HepG2 (cell line): ENCODE measurements around the gene ZFAND3. TPM values are rescaled to one million over a fixed set of nuclear protein-coding genes. Genes with fewer than 3 reads are reported as not detected.

Experiments
- ATF7-NPFF ChIP-seq: sonication (generic); formaldehyde crosslinking; IDR thresholded peaks from 2 replicates; pipeline ENCODE4 v1.8.1; 2023; ENCODE audit warnings: mild to moderate bottlenecking, low read depth, missing genetic modification reagents, moderate library complexity
- FOXP4 ChIP-seq: sonication (generic); formaldehyde crosslinking; IDR thresholded peaks from 2 replicates; pipeline ENCODE4 v1.4.0; 2020; ENCODE audit warnings: missing genetic modification reagents
- HMGXB4 ChIP-seq, 2 experiments: sonication (generic) in 1 of 2; formaldehyde crosslinking in 1 of 2; IDR thresholded peaks; 2 replicates each; pipeline versions ENCODE4 v1.4.0 to v1.6.1; 2018 to 2020; ENCODE audit warnings: missing genetic modification reagents in 2 of 2, borderline replicate concordance in 1 of 2, low read depth in 1 of 2, mild to moderate bottlenecking in 1 of 2, missing biosample characterization in 1 of 2
- HNF4A ChIP-seq: sonication (generic); formaldehyde crosslinking; IDR thresholded peaks from 2 replicates; pipeline ENCODE4 v1.4.0; 2020; ENCODE audit warnings: missing genetic modification reagents
- HOXA3 ChIP-seq: sonication (generic); formaldehyde crosslinking; IDR thresholded peaks from 2 replicates; pipeline ENCODE4 v1.5.0; 2020; ENCODE audit warnings: missing genetic modification reagents
- HOXA7 ChIP-seq: sonication (generic); formaldehyde crosslinking; IDR thresholded peaks from 2 replicates; pipeline ENCODE4 v1.8.1; 2022; ENCODE audit warnings: mild to moderate bottlenecking, missing genetic modification reagents, moderate library complexity
- NCOR1 ChIP-seq: fragments of 200-600 bp; sonication (generic); IDR thresholded peaks from 2 replicates; pipeline ENCODE4 v1.7.0; 2017; ENCODE audit warnings: antibody characterized with exemption, low read length, borderline replicate concordance
- PAF1 ChIP-seq: IDR thresholded peaks from 2 replicates; pipeline ENCODE4 v1.6.1; 2016; ENCODE audit warnings: missing genetic modification reagents, missing compliant biosample characterization
- PHB2 ChIP-seq: fragments of 450-650 bp; IDR thresholded peaks from 2 replicates; pipeline ENCODE4 v1.6.1; 2018; ENCODE audit not compliant: partially characterized antibody
- SOX5 ChIP-seq: IDR thresholded peaks from 2 replicates; pipeline ENCODE4 v1.6.1; 2016; ENCODE audit warnings: borderline replicate concordance
- SPEN ChIP-seq: sonication (generic); formaldehyde crosslinking; IDR thresholded peaks from 2 replicates; pipeline ENCODE4 v1.5.1; 2020; ENCODE audit warnings: low read depth, mild to moderate bottlenecking, missing genetic modification reagents
- SYNCRIP ChIP-seq: fragments of 200-400 bp; formaldehyde crosslinking; IDR thresholded peaks from 2 replicates; pipeline ENCODE4 v1.6.1; 2018; ENCODE audit warnings: mild to moderate bottlenecking, low read depth, low read length; ENCODE audit not compliant: insufficient read depth
- TP53 ChIP-seq: sonication (generic); formaldehyde crosslinking; conservative IDR thresholded peaks from 2 replicates; pipeline ENCODE4 v1.4.0; 2020; ENCODE audit warnings: missing genetic modification reagents
- ZBTB2 ChIP-seq: sonication (generic); formaldehyde crosslinking; IDR thresholded peaks from 2 replicates; pipeline ENCODE4 v1.8.0; 2022; ENCODE audit warnings: low read depth, missing genetic modification reagents
- ZFY ChIP-seq: sonication (generic); formaldehyde crosslinking; IDR thresholded peaks from 2 replicates; pipeline ENCODE4 v1.4.0; 2020; ENCODE audit warnings: missing genetic modification reagents
- ZNF207 ChIP-seq: fragments of 450-650 bp; IDR thresholded peaks from 2 replicates; pipeline ENCODE4 v1.6.1; 2016; ENCODE audit warnings: antibody characterized with exemption, borderline replicate concordance
- ZNF3 ChIP-seq: IDR thresholded peaks from 2 replicates; pipeline ENCODE4 v1.7.0; 2017; ENCODE audit warnings: inconsistent platforms
- ZNF333 ChIP-seq: sonication (generic); formaldehyde crosslinking; IDR thresholded peaks from 2 replicates; pipeline ENCODE4 v1.4.0; 2020; ENCODE audit warnings: mild to moderate bottlenecking, missing genetic modification reagents, borderline replicate concordance
- ZNF687 ChIP-seq: sonication (generic); formaldehyde crosslinking; IDR thresholded peaks from 2 replicates; pipeline ENCODE4 v1.5.1; 2020; ENCODE audit warnings: mild to moderate bottlenecking, missing genetic modification reagents, moderate library complexity
- ZNF713 ChIP-seq: sonication (generic); formaldehyde crosslinking; IDR thresholded peaks from 2 replicates; pipeline ENCODE4 v1.4.0; 2020; ENCODE audit warnings: mild to moderate bottlenecking, missing genetic modification reagents
- ZNF776 ChIP-seq: sonication (generic); formaldehyde crosslinking; IDR thresholded peaks from 2 replicates; pipeline ENCODE4 v1.4.0; 2020; ENCODE audit warnings: mild to moderate bottlenecking, missing genetic modification reagents
- polyA plus RNA-seq, 8 experiments: library from polyadenylated mRNA; depleted of rRNA in 3 of 8; stranded (reverse) in 7 of 8; unstranded in 1 of 8; fragments of >200 nt; fragmentation: Illumina TruSeq in 4 of 8; extraction: Trizol in 4 of 8; gene quantifications; 2 replicates each; pipeline versions ENCODE4 v1.2.1 to v1.2.3, GENCODE V29; 2011 to 2016; ENCODE audit warnings: low read depth in 4 of 8, missing spikeins in 1 of 8, mixed read lengths in 1 of 8; ENCODE audit not compliant: insufficient read depth in 1 of 8
- total RNA-seq, 5 experiments: library from RNA; depleted of rRNA; stranded (reverse); fragments of >200 nt; fragmentation: Illumina TruSeq; extraction: Trizol; gene quantifications; 2 replicates each; pipeline ENCODE4 v1.2.3, GENCODE V29; 2016; ENCODE audit warnings: low read depth in 1 of 5

The ZFAND3 gene
- total and polyA plus RNA-seq, 2 of the 13 experiments (the other 11 are each of a cell fraction or from before 2014, with no cell fraction given), result 16.4 to 17.1 TPM

GRCh38 chr6:38155144-38155543 is 335.6 kb downstream of the ZFAND3 start (continued):
- TF ChIP-seq ZNF687 (CRISPR knock-in tag) (peak; percentile 90), SPEN (no peak), HMGXB4 (CRISPR knock-in tag; IDR thresholded peaks at IDR 0.05; ENCODE audit: borderline replicate concordance in 1 of 2, low read depth in 1 of 2) (no peak), SYNCRIP (no peak), ZNF713 (CRISPR knock-in tag) (peak; percentile 37; the same call in 1 of the 2 replicates), TP53 (CRISPR knock-in tag) (no peak), PAF1 (no peak), ZNF333 (CRISPR knock-in tag) (no peak), ZBTB2 (CRISPR knock-in tag) (no peak), NCOR1 (no peak; the same call in 1 of the 2 replicates), PHB2 (no peak), FOXP4 (CRISPR knock-in tag) (peak; percentile 43; the same call in 1 of the 2 replicates), HOXA7 (CRISPR knock-in tag) (no peak), ZNF207 (no peak), ZNF776 (CRISPR knock-in tag) (no peak), HOXA3 (CRISPR knock-in tag) (peak; percentile 15; the same call in 1 of the 2 replicates), SOX5 (CRISPR knock-in tag) (no peak), HNF4A (CRISPR knock-in tag) (peak; percentile 63), ZFY (CRISPR knock-in tag) (peak; percentile 46; the same call in 1 of the 2 replicates), ATF7-NPFF (CRISPR knock-in tag) (no peak), ZNF3 (CRISPR knock-in tag) (no peak)
- TF ChIP-seq, all 625 proteins: peak for 66
